Measurements from ENCODE around the gene AP2S1. TPM values are rescaled to one million over a fixed set of nuclear protein-coding genes. Genes with fewer than 3 reads are reported as not detected.
A peak's percentile ranks its signal among the peaks of the same experiment; 100 is the strongest.

Gene AP2S1
- total and polyA plus RNA-seq, 2 of the 8 experiments (the other 6 are each of a cell fraction or from before 2014, with no cell fraction given) = 195 to 211 TPM

DNA sequence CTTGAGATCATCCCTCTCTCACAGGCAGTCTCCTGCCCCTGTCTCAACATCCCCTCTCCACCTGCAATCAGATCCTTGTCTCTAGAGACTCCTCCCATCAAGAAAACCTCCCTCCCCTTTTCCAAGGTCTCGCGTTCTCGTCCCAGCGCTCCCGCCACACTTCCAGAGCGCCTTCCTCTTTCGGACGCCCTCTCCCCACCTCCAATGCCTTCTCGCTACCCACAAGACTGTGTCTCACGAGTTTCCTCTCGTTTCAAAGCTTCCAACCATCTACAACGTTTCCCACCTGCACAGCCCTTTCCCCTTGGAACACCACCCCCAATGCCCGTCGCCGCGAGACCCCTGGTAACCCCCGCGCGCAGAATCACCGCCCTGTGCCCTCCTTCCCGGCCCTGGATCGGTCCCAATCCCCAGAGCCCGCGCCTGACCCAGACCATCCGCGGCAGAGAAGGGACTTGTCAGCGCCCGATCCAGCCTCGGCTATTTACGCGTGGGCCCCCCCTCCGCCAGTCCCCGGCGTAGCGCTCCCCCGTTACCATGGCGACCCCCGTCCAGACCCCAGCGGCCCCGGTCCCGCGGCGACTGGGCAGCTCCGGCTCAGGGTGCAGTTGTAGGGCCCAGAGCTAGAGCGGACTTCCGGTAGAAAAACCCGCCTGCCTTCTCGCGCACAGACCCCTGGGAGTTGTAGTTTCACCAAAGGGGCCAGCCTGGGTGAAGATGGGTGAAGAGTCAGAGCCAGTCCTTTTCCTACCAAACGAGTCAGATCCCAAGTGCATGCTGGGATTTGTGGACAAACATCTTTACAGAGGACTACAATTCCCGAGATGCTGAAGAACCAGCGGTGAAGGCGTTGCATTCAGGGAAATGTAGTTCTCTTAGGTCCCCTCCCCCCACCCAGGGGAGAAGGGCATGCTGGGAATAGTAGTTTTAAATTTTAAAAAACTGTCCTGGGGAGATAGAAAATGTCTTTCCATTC lies at the start of gene AP2S1 (continued):
- no peak for TF ChIP-seq YY1 (IDR thresholded peaks at IDR 0.05; ENCODE audit: low read depth, low read length)
- 0 out of 2 replicates have a peak, but pooled peaks have one; percentile 4 for TF ChIP-seq JUND (IDR thresholded peaks at IDR 0.05; ENCODE audit: low read length)
- no peak for TF ChIP-seq CBX8 (IDR thresholded peaks at IDR 0.05; ENCODE audit: borderline replicate concordance, low read depth, low read length)
- TF ChIP-seq SP2 (IDR thresholded peaks at IDR 0.05; ENCODE audit: low read length) = no peak
- TF ChIP-seq, protein P1, sequence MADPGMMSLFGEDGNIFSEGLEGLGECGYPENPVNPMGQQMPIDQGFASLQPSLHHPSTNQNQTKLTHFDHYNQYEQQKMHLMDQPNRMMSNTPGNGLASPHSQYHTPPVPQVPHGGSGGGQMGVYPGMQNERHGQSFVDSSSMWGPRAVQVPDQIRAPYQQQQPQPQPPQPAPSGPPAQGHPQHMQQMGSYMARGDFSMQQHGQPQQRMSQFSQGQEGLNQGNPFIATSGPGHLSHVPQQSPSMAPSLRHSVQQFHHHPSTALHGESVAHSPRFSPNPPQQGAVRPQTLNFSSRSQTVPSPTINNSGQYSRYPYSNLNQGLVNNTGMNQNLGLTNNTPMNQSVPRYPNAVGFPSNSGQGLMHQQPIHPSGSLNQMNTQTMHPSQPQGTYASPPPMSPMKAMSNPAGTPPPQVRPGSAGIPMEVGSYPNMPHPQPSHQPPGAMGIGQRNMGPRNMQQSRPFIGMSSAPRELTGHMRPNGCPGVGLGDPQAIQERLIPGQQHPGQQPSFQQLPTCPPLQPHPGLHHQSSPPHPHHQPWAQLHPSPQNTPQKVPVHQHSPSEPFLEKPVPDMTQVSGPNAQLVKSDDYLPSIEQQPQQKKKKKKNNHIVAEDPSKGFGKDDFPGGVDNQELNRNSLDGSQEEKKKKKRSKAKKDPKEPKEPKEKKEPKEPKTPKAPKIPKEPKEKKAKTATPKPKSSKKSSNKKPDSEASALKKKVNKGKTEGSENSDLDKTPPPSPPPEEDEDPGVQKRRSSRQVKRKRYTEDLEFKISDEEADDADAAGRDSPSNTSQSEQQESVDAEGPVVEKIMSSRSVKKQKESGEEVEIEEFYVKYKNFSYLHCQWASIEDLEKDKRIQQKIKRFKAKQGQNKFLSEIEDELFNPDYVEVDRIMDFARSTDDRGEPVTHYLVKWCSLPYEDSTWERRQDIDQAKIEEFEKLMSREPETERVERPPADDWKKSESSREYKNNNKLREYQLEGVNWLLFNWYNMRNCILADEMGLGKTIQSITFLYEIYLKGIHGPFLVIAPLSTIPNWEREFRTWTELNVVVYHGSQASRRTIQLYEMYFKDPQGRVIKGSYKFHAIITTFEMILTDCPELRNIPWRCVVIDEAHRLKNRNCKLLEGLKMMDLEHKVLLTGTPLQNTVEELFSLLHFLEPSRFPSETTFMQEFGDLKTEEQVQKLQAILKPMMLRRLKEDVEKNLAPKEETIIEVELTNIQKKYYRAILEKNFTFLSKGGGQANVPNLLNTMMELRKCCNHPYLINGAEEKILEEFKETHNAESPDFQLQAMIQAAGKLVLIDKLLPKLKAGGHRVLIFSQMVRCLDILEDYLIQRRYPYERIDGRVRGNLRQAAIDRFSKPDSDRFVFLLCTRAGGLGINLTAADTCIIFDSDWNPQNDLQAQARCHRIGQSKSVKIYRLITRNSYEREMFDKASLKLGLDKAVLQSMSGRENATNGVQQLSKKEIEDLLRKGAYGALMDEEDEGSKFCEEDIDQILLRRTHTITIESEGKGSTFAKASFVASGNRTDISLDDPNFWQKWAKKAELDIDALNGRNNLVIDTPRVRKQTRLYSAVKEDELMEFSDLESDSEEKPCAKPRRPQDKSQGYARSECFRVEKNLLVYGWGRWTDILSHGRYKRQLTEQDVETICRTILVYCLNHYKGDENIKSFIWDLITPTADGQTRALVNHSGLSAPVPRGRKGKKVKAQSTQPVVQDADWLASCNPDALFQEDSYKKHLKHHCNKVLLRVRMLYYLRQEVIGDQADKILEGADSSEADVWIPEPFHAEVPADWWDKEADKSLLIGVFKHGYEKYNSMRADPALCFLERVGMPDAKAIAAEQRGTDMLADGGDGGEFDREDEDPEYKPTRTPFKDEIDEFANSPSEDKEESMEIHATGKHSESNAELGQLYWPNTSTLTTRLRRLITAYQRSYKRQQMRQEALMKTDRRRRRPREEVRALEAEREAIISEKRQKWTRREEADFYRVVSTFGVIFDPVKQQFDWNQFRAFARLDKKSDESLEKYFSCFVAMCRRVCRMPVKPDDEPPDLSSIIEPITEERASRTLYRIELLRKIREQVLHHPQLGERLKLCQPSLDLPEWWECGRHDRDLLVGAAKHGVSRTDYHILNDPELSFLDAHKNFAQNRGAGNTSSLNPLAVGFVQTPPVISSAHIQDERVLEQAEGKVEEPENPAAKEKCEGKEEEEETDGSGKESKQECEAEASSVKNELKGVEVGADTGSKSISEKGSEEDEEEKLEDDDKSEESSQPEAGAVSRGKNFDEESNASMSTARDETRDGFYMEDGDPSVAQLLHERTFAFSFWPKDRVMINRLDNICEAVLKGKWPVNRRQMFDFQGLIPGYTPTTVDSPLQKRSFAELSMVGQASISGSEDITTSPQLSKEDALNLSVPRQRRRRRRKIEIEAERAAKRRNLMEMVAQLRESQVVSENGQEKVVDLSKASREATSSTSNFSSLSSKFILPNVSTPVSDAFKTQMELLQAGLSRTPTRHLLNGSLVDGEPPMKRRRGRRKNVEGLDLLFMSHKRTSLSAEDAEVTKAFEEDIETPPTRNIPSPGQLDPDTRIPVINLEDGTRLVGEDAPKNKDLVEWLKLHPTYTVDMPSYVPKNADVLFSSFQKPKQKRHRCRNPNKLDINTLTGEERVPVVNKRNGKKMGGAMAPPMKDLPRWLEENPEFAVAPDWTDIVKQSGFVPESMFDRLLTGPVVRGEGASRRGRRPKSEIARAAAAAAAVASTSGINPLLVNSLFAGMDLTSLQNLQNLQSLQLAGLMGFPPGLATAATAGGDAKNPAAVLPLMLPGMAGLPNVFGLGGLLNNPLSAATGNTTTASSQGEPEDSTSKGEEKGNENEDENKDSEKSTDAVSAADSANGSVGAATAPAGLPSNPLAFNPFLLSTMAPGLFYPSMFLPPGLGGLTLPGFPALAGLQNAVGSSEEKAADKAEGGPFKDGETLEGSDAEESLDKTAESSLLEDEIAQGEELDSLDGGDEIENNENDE (IDR thresholded peaks at IDR 0.05; ENCODE audit: insufficient replicate concordance, low read length) = no peak
- 0 out of 2 replicates have a peak, but pooled peaks have one; percentile 49 for TF ChIP-seq RBBP5 (IDR thresholded peaks at IDR 0.05; ENCODE audit: borderline replicate concordance, low read depth, low read length)
- TF ChIP-seq GTF2F1 (IDR thresholded peaks at IDR 0.05; ENCODE audit: borderline replicate concordance, low read depth, low read length) = no peak
- TF ChIP-seq CREB1 (IDR thresholded peaks at IDR 0.05) = peak; percentile 70

Data from H1 (cell line).